Measurements from ENCODE around the gene TSSC4.

Gene TSSC4

DNA sequence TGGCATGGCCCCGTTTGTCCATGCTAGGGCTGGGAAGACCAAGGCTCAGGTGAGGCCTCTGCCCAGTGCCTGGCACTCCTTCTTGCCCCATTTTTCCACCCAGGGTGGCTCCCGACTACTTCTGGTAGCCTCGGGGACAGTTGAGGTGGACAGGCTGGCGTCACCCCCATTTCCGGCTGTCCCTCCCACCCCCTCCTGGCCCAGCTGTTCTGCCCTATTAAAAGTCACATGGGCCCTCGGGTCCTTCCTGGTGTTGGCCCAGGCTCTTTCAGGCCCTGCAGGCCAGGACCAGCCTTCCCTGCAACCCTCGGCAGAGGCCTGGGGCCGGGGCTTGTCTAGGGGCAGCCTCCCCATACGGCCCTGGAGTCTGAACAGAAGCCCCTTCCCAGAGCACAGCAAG, 14.0 kb upstream of the TSSC4 start (continued):
- TF ChIP-seq ZNF473 (tag by site-specific recombination; IDR thresholded peaks at IDR 0.05) (no peak), KLF8 (tag by site-specific recombination; IDR thresholded peaks at IDR 0.05) (no peak), ZFP69B (tag by site-specific recombination; IDR thresholded peaks at IDR 0.05) (no peak), ZBTB1 (tag by site-specific recombination; IDR thresholded peaks at IDR 0.05) (no peak)
- TF ChIP-seq, protein P1, sequence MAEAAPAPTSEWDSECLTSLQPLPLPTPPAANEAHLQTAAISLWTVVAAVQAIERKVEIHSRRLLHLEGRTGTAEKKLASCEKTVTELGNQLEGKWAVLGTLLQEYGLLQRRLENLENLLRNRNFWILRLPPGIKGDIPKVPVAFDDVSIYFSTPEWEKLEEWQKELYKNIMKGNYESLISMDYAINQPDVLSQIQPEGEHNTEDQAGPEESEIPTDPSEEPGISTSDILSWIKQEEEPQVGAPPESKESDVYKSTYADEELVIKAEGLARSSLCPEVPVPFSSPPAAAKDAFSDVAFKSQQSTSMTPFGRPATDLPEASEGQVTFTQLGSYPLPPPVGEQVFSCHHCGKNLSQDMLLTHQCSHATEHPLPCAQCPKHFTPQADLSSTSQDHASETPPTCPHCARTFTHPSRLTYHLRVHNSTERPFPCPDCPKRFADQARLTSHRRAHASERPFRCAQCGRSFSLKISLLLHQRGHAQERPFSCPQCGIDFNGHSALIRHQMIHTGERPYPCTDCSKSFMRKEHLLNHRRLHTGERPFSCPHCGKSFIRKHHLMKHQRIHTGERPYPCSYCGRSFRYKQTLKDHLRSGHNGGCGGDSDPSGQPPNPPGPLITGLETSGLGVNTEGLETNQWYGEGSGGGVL (tag by site-specific recombination; IDR thresholded peaks at IDR 0.05) = no peak
- TF ChIP-seq, protein P2, sequence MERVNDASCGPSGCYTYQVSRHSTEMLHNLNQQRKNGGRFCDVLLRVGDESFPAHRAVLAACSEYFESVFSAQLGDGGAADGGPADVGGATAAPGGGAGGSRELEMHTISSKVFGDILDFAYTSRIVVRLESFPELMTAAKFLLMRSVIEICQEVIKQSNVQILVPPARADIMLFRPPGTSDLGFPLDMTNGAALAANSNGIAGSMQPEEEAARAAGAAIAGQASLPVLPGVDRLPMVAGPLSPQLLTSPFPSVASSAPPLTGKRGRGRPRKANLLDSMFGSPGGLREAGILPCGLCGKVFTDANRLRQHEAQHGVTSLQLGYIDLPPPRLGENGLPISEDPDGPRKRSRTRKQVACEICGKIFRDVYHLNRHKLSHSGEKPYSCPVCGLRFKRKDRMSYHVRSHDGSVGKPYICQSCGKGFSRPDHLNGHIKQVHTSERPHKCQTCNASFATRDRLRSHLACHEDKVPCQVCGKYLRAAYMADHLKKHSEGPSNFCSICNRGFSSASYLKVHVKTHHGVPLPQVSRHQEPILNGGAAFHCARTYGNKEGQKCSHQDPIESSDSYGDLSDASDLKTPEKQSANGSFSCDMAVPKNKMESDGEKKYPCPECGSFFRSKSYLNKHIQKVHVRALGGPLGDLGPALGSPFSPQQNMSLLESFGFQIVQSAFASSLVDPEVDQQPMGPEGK (tag by site-specific recombination; IDR thresholded peaks at IDR 0.05) = no peak

DNA sequence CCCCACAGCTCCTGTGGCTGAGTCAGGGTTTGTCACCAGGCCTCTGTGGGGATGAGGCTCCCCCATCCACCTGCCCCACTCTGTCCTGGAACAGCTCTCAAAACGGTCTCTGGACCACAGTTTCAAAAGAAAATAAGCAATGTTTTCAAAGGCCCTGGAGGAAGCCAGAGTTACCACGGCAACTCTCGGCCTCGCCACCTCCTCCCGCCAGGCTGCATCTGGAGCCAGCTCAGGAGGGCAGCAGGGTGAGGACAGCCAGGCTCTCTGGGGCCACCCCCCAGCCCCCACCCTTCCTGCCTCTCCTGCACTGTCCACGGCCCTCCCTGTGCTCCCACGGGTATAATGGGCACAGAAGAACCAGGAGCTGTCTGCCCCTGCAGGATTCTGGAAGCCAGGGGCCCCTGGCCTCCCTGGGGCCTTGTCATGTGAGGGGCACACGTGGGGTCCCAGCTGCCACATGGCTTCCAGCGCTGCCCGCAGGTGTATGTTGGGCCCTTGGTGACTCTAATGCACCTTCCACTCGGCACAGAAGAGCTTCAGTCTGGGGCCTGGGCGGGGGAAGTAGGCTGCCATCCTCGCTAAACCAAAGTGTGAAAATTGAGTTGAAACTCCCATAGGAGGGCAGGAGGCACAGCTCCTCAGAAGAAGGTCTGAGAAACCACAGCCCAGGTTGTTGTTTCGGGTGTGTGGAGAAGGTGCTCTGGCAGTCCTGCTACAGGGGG, 13.1 kb upstream of the TSSC4 start:
- Histone ChIP-seq H3K27ac (ENCODE audit: extremely low read depth, low read depth, low read length) (no peak overlapping the region), H3K36me3 (ENCODE audit: control insufficient read depth in 2 of 2, insufficient read depth in 1 of 2, low read length in 2 of 2) (peaks cover 0 to 77% of the 10 kb centered on the region in 2 experiments; a peak in 1 of 3 replicates), H3K9me3 (ENCODE audit: control insufficient read depth, insufficient read depth, low read depth, low read length) (no peaks in the 10 kb centered on the region), H3K4me1 (ENCODE audit: control insufficient read depth, insufficient read depth, low read length) (no peaks in the 10 kb centered on the region), H3K4me3 (ENCODE audit: low read depth, low read length) (no peak overlapping the region)
- POLR2A ChIA-PET = interaction anchor here (0.6 to 3.1 kb wide), 4 partner anchors 9 to 94 kb away, joined by 3 to 18 read pairs (median 5); partner anchors contain the start of gene CD81
- TF ChIP-seq ZSCAN16 (tag by site-specific recombination; IDR thresholded peaks at IDR 0.05) = no peak
- no peak for TF ChIP-seq ZNF596 (tag by site-specific recombination; IDR thresholded peaks at IDR 0.05)
- TF ChIP-seq ZNF670 (tag by site-specific recombination; IDR thresholded peaks at IDR 0.05; ENCODE audit: low read depth) = no peak
- no peak for TF ChIP-seq ZNF677 (tag by site-specific recombination; IDR thresholded peaks at IDR 0.05)
- TF ChIP-seq ZNF292 (tag by site-specific recombination; IDR thresholded peaks at IDR 0.05; ENCODE audit: borderline replicate concordance, low read depth) = no peak
- no peak for TF ChIP-seq ZNF610 (tag by site-specific recombination; IDR thresholded peaks at IDR 0.05; ENCODE audit: borderline replicate concordance)
- TF ChIP-seq ZNF629 (tag by site-specific recombination; IDR thresholded peaks at IDR 0.05) = no peak
- TF ChIP-seq, protein P3, sequence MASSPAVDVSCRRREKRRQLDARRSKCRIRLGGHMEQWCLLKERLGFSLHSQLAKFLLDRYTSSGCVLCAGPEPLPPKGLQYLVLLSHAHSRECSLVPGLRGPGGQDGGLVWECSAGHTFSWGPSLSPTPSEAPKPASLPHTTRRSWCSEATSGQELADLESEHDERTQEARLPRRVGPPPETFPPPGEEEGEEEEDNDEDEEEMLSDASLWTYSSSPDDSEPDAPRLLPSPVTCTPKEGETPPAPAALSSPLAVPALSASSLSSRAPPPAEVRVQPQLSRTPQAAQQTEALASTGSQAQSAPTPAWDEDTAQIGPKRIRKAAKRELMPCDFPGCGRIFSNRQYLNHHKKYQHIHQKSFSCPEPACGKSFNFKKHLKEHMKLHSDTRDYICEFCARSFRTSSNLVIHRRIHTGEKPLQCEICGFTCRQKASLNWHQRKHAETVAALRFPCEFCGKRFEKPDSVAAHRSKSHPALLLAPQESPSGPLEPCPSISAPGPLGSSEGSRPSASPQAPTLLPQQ (tag by site-specific recombination; IDR thresholded peaks at IDR 0.05) = no peak
- no peak for TF ChIP-seq GLIS1 (tag by site-specific recombination; IDR thresholded peaks at IDR 0.05)
- no peak for TF ChIP-seq ZNF133 (tag by site-specific recombination; IDR thresholded peaks at IDR 0.05)
- no peak for TF ChIP-seq ZBTB20 (tag by site-specific recombination; IDR thresholded peaks at IDR 0.05)
- no peak for TF ChIP-seq ZNF366 (tag by site-specific recombination; conservative IDR thresholded peaks at IDR 0.05)
- no peak for TF ChIP-seq ZNF335 (tag by site-specific recombination; conservative IDR thresholded peaks at IDR 0.05)
- TF ChIP-seq, protein P4, sequence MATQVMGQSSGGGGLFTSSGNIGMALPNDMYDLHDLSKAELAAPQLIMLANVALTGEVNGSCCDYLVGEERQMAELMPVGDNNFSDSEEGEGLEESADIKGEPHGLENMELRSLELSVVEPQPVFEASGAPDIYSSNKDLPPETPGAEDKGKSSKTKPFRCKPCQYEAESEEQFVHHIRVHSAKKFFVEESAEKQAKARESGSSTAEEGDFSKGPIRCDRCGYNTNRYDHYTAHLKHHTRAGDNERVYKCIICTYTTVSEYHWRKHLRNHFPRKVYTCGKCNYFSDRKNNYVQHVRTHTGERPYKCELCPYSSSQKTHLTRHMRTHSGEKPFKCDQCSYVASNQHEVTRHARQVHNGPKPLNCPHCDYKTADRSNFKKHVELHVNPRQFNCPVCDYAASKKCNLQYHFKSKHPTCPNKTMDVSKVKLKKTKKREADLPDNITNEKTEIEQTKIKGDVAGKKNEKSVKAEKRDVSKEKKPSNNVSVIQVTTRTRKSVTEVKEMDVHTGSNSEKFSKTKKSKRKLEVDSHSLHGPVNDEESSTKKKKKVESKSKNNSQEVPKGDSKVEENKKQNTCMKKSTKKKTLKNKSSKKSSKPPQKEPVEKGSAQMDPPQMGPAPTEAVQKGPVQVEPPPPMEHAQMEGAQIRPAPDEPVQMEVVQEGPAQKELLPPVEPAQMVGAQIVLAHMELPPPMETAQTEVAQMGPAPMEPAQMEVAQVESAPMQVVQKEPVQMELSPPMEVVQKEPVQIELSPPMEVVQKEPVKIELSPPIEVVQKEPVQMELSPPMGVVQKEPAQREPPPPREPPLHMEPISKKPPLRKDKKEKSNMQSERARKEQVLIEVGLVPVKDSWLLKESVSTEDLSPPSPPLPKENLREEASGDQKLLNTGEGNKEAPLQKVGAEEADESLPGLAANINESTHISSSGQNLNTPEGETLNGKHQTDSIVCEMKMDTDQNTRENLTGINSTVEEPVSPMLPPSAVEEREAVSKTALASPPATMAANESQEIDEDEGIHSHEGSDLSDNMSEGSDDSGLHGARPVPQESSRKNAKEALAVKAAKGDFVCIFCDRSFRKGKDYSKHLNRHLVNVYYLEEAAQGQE (tag by site-specific recombination; IDR thresholded peaks at IDR 0.05) = no peak
- TF ChIP-seq REPIN1 (tag by site-specific recombination; IDR thresholded peaks at IDR 0.05; ENCODE audit: low read depth) = no peak
- TF ChIP-seq, protein P5, sequence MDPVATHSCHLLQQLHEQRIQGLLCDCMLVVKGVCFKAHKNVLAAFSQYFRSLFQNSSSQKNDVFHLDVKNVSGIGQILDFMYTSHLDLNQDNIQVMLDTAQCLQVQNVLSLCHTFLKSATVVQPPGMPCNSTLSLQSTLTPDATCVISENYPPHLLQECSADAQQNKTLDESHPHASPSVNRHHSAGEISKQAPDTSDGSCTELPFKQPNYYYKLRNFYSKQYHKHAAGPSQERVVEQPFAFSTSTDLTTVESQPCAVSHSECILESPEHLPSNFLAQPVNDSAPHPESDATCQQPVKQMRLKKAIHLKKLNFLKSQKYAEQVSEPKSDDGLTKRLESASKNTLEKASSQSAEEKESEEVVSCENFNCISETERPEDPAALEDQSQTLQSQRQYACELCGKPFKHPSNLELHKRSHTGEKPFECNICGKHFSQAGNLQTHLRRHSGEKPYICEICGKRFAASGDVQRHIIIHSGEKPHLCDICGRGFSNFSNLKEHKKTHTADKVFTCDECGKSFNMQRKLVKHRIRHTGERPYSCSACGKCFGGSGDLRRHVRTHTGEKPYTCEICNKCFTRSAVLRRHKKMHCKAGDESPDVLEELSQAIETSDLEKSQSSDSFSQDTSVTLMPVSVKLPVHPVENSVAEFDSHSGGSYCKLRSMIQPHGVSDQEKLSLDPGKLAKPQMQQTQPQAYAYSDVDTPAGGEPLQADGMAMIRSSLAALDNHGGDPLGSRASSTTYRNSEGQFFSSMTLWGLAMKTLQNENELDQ (tag by site-specific recombination; IDR thresholded peaks at IDR 0.05; ENCODE audit: low read depth) = no peak
- TF ChIP-seq, protein P6, sequence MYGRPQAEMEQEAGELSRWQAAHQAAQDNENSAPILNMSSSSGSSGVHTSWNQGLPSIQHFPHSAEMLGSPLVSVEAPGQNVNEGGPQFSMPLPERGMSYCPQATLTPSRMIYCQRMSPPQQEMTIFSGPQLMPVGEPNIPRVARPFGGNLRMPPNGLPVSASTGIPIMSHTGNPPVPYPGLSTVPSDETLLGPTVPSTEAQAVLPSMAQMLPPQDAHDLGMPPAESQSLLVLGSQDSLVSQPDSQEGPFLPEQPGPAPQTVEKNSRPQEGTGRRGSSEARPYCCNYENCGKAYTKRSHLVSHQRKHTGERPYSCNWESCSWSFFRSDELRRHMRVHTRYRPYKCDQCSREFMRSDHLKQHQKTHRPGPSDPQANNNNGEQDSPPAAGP (tag by site-specific recombination; IDR thresholded peaks at IDR 0.05) = no peak
- TF ChIP-seq KLF16 (tag by site-specific recombination; IDR thresholded peaks at IDR 0.05) = no peak
- CTCF ChIA-PET = interaction anchor here (1.0 to 1.6 kb wide), 5 partner anchors 12 to 735 kb away, joined by 3 to 5 read pairs (median 3); partner anchors contain the start of gene TSSC4
